Measurements from ENCODE around the gene ARMC10.

GRCh38 chr7:103140061-103140460, 65.1 kb downstream of the ARMC10 start:
- no peak for TF ChIP-seq CTCF (IDR thresholded peaks at IDR 0.05)
- TF ChIP-seq POLR2AphosphoS5 (IDR thresholded peaks at IDR 0.05) = no peak
